Stimulated activated CD4-positive, alpha-beta T cell treated with anti-CD3 and anti-CD28 coated beads, Interleukin-12 subunit alpha, Interleukin-12 subunit beta, amount 100 ng/mL, for 24 hours (primary cell): ENCODE data around the gene PRDM15.
A peak's percentile ranks its signal among the peaks of the same experiment; 100 is the strongest.

Source experiments
- DNase-seq, 2 experiments: peaks; one replicate each; pipeline ENCODE4 v3.0.0-alpha.2; 2020; ENCODE audit warnings: low read depth in 2 of 2

PRDM15 gene

GRCh38 chr21:41824466-41825207, 54.5 kb downstream of the PRDM15 start:
- no peak for DNase-seq

GRCh38 chr21:41823906-41824305, 55.2 kb downstream of the PRDM15 start:
- DNase-seq = no peak

GRCh38 chr21:41823166-41823565, 56.0 kb downstream of the PRDM15 start:
- DNase-seq = no peak

GRCh38 chr21:41821756-41822431, 57.2 kb downstream of the PRDM15 start:
- no peak for DNase-seq

GRCh38 chr21:41821081-41821755, 57.9 kb downstream of the PRDM15 start:
- no peak for DNase-seq

GRCh38 chr21:41820384-41821080, 58.6 kb downstream of the PRDM15 start:
- DNase-seq = no peak

GRCh38 chr21:41819856-41820281, 59.3 kb downstream of the PRDM15 start:
- DNase-seq = no peak

- no peak for DNase-seq
Measured at GRCh38 chr21:41819236-41819855, 59.8 kb downstream of the PRDM15 start.

GRCh38 chr21:41817877-41818855, 61.0 kb downstream of the PRDM15 start:
- DNase-seq = no peak

- peak in 1 of 2 experiments; percentile 11 for DNase-seq
Measured at GRCh38 chr21:41817228-41817627, 61.9 kb downstream of the PRDM15 start.

- peak; percentile 25 to 43 for DNase-seq
Measured at GRCh38 chr21:41816583-41817165, 62.5 kb downstream of the PRDM15 start.

- no peak for DNase-seq
Measured at GRCh38 chr21:41815652-41816582, 63.2 kb downstream of the PRDM15 start.

GRCh38 chr21:41813226-41813625, 65.9 kb downstream of the PRDM15 start:
- no peak for DNase-seq

- no peak for DNase-seq
Measured at GRCh38 chr21:41812679-41813078, 66.5 kb downstream of the PRDM15 start.

GRCh38 chr21:41810597-41810932, 68.6 kb downstream of the PRDM15 start:
- DNase-seq = no peak

- no peak for DNase-seq
Measured at GRCh38 chr21:41809891-41810596, 69.1 kb downstream of the PRDM15 start.

GRCh38 chr21:41808846-41809245, 70.3 kb downstream of the PRDM15 start:
- DNase-seq = no peak

GRCh38 chr21:41808094-41808493, 71.0 kb downstream of the PRDM15 start:
- no peak for DNase-seq
